COR-L47 (cell line): ENCODE results near the gene SLC26A8.
"Not testable (repeated sequence)": the region's sequence is repeated elsewhere in the genome, so short reads cannot be mapped to it uniquely, and the experiment has no call there.

ENCODE experiments used
- DNase-seq: peaks from one replicate; lab custom pipeline; 2025; lab: John Stamatoyannopoulos, UW

Gene SLC26A8

GRCh38 chr6:35909571-35909970 lies 114.9 kb downstream of the SLC26A8 start:
- not testable (repeated sequence) for DNase-seq

GRCh38 chr6:35908753-35909401 lies 115.6 kb downstream of the SLC26A8 start:
- not testable (repeated sequence) for DNase-seq

GRCh38 chr6:35907750-35908149 lies 116.7 kb downstream of the SLC26A8 start:
- DNase-seq: no peak

GRCh38 chr6:35906499-35906846 lies 118.0 kb downstream of the SLC26A8 start:
- DNase-seq: no peak

- DNase-seq: no peak
Measured at GRCh38 chr6:35905841-35906498, 118.5 kb downstream of the SLC26A8 start.

GRCh38 chr6:35905141-35905785 lies 119.2 kb downstream of the SLC26A8 start:
- no peak for DNase-seq

GRCh38 chr6:35903679-35904078 lies 120.8 kb downstream of the SLC26A8 start:
- DNase-seq: no peak

GRCh38 chr6:35900448-35900847 lies 124.0 kb downstream of the SLC26A8 start:
- DNase-seq: no peak

- DNase-seq: no peak
Measured at GRCh38 chr6:35898003-35898402, 126.4 kb downstream of the SLC26A8 start.

- DNase-seq: no peak
Measured at GRCh38 chr6:35897486-35897885, 127.0 kb downstream of the SLC26A8 start.

- DNase-seq: no peak
Measured at GRCh38 chr6:35897036-35897435, 127.4 kb downstream of the SLC26A8 start.

GRCh38 chr6:35896228-35896627 lies 128.2 kb downstream of the SLC26A8 start:
- no peak for DNase-seq

GRCh38 chr6:35895560-35895959 lies 128.9 kb downstream of the SLC26A8 start:
- DNase-seq: no peak

GRCh38 chr6:35894776-35895175 lies 129.7 kb downstream of the SLC26A8 start:
- no peak for DNase-seq
